Skeletal muscle satellite cell (primary cell): Measurements from ENCODE around the gene TMIE.

Source experiments
- H3K27me3 ChIP-seq: 2 replicates; pipeline ENCODE4 v1.7.0; 2013; ENCODE audit warnings: low read length; ENCODE audit not compliant: control insufficient read depth, insufficient read depth
- H3K36me3 ChIP-seq: 2 replicates; pipeline ENCODE4 v1.7.0; 2013; ENCODE audit warnings: mild to moderate bottlenecking, control low read depth, low read length; ENCODE audit not compliant: insufficient read depth
- H3K4me1 ChIP-seq: 2 replicates; pipeline ENCODE4 v1.7.0; 2013; ENCODE audit warnings: low read length; ENCODE audit not compliant: control insufficient read depth, insufficient read depth
- H3K4me2 ChIP-seq: 2 replicates; pipeline ENCODE4 v1.7.0; 2013; ENCODE audit warnings: mild to moderate bottlenecking, low read length
- H3K4me3 ChIP-seq: 2 replicates; pipeline ENCODE4 v1.7.0; 2013; ENCODE audit warnings: low read length
- H3K9ac ChIP-seq: 2 replicates; pipeline ENCODE4 v1.7.0; 2013; ENCODE audit warnings: mild to moderate bottlenecking, low read depth, low read length, moderate library complexity
- H3K9me3 ChIP-seq: replicated peaks from 2 replicates; pipeline ENCODE4 v1.7.0; 2013; ENCODE audit warnings: mild to moderate bottlenecking, control low read depth, low read length

The TMIE gene

GRCh38 chr3:46713050-46713897 lies 12.1 kb downstream of the TMIE start:
- Histone ChIP-seq H3K9ac (no peak overlapping the region), H3K36me3 (no peaks in the 10 kb centered on the region), H3K4me1 (no peaks in the 10 kb centered on the region)

DNA sequence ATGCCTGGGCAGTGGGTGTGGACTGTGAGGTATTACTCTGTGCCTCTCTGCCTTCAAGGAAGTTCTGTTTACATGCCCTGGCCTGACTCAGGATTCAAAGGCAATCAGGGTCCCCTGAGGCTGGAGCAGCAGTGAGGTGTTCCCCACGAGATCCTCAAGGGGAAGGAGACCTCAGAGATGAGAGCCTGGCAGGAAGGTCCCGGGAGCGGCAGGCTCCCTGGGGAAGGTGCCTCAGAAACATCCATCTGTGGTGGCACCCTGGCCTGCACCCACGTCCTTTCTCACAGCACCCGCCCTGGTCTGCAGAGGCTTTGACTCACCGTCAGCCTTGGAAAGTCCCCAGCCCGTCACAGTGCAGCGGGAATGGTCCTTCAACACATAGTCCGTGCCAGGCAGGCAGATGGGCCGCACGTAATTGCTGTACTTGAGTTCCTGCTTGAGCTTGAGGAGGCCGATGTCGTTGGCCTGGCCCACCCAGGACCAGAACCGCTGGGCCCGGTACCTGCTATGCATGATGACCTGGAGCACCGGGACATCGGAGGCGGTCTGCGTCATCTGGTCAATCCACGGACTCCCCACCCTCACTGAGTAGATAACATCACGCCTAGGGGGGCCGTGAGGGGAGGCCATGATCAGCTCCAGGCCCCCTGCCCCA lies 12.8 kb downstream of the TMIE start:
- Histone ChIP-seq H3K4me2 (no peak overlapping the region), H3K4me3 (no peak overlapping the region), H3K27me3 (peaks cover 39% of the 10 kb centered on the region), H3K9me3 (no peaks in the 10 kb centered on the region), H3K4me1 (no peaks in the 10 kb centered on the region), H3K9ac (no peak overlapping the region), H3K36me3 (no peaks in the 10 kb centered on the region)

More at GRCh38 chr3:46713050-46713897, 12.1 kb downstream of the TMIE start:
- Histone ChIP-seq H3K9me3 (no peaks in the 10 kb centered on the region), H3K27me3 (peaks cover 33% of the 10 kb centered on the region), H3K4me2 (no peak overlapping the region), H3K4me3 (no peak overlapping the region)

DNA sequence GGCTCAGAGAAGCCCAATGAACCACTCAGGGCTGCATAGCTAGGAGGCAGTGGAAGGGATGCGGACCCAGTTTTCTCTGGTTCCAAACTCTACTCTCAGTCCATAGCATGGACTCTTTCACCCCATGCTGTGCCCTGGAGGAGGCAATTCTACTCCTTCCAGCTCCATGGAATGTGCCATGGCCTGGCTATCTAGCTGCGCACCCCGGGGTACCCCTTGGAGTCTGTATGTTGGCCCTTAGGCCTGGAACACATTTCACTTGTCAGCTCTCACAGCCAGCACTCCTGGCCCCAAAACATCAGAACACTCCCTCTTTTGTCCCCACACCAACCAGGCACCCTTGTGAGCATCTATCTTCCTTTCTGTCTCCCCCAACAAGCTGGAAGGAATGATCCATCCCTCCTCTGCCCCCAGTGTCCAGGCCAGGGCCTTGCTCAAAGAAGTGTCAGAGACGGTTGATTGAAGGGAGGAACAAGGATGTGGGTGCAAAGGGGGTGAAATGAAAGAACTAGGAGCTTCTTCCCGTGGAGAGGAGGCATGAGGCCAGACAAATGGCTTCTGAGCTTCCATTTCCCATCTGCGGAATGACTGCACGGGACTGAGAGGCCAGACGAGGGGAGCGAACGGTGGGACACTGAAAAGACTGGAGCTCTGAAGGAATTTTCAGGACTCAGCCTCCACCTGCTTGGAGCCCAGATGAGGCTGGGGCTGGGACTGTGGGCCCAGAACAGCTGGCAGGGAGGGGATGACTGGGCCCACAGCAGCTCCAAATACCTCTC lies 13.7 kb downstream of the TMIE start:
- Histone ChIP-seq H3K9ac (no peak overlapping the region), H3K4me2 (no peak overlapping the region), H3K36me3 (no peaks in the 10 kb centered on the region), H3K27me3 (peaks cover 47% of the 10 kb centered on the region), H3K9me3 (no peaks in the 10 kb centered on the region), H3K4me3 (no peak overlapping the region), H3K4me1 (no peaks in the 10 kb centered on the region)

DNA sequence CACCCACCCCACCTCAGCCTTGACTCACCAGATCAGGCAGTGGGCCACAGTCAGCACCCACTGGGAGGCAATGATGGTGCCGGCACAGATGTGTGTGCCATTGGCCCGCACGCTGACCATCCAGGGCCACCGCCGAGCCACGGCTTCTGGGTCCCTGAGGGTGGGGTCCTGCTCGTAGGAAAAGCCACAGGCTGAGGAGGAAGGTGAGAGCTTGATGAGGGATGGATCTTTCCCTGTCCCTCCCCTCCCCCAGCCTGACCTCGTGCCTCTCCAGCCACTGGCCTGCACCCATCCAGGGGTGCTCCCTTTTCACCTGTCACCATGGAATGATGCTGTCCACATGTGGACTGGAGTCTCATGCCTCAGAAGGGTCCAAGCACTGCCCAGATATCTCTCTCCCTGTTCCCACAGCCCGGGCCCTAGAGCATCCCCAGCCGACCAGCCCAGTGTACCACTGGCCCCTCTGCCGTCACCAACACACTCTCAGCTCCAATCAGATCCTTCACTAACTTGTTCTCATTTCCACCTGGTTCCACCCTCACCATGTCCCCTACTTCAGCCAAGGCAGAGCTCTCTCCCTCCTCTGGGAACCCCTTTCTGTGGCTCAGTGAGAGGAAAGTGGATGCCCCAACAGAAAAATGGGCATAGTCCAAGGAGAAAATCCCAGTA lies 14.4 kb downstream of the TMIE start:
- no peak overlapping the region for H3K4me2 ChIP-seq
- H3K9me3 ChIP-seq: no peaks in the 10 kb centered on the region
- no peaks in the 10 kb centered on the region for H3K36me3 ChIP-seq
- peaks cover 50% of the 10 kb centered on the region for H3K27me3 ChIP-seq
- H3K4me1 ChIP-seq: no peaks in the 10 kb centered on the region
- H3K9ac ChIP-seq: no peak overlapping the region
- H3K4me3 ChIP-seq: no peak overlapping the region

DNA sequence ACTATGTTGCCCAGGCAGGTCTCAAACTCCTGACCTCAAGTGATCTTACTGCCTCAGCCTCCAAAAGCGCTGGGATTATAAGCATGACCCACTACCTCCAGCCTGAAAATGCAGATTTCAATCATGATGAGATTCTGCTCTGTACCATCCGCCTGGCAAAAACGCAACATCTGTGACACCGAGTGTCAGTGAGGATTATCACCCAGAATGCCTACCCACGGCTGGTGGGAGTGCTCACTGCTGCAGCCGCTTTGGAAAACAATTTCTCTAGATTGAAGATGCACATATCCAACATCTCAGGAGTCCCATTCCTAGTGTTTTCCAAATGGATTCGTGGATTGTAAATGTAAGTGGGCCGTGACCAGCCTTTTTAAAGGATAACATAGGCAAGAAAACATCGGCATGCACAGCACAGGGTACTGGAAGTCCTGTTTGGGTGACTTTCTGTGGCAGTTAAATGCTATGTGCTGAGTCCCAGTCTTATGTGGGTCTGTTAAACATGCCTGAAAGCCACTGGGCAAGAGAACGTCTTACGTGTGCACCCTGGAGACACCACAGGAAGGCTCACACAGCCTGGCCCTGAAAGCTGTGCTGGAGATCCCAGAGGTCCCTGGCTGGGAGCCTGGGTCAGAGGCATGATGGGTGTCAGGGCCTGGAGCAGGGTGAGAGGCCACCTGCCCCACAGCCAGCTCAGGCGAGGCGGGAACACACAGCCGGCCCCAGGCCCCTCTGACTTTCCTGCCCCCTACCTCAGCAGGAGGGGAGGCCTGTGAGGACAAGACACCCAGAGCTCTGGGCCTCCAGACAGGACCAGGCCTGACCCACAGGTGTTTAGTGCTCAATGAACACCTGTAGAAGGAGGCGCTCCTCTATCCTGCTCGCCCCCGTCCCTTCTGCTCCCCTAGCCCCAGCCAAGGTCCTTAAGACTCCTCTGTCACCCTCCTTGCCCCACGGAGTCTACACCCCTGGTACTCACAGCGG lies 15.6 kb downstream of the TMIE start:
- no peaks in the 10 kb centered on the region for H3K9me3 ChIP-seq
- H3K9ac ChIP-seq: no peak overlapping the region
- peaks cover 52% of the 10 kb centered on the region for H3K27me3 ChIP-seq
- no peaks in the 10 kb centered on the region for H3K36me3 ChIP-seq
- H3K4me1 ChIP-seq: no peaks in the 10 kb centered on the region
- H3K4me2 ChIP-seq: no peak overlapping the region
- no peak overlapping the region for H3K4me3 ChIP-seq

DNA sequence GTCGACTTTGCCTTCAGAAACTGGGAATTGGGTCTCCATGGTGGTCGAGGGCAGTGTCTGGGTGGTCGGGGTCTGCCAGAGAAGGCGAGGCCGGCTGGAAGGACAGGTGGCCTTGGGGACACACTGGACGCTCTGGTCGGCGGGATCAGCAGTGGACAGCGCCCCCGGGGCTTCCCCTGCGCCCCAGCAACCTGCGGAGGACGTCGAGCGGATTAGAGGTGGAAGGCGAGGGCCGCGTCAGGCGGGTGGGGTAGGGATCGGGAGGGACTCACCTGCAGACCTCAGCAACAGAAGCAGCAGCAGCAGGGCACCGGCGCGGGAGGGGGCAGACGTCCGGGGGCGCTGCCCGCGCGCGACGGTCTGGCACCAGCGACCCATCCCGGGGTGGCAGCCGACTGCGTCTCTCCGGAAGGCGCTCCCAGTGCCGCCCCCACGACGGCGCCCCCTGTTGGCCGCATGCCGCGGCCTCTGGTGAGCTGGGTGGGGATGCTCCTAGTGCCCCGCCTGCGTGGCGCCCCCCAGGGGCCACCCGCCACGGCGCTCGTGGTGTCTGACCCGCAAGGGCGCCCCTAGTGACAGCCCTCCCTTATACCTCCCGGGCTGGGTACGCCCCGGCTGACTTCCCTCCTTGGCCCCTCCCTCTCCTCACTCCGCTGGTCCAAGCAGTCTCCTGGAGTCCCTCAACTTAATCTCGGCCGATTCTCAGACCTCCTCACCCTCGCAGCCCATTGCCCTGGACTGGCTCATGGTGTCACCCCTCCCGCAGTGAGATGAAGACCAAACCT lies 16.4 kb downstream of the TMIE start, which contains the start of gene PRSS50:
TSS of gene PRSS50 (minus strand) at position 423 of the 785 bp plus-strand sequence. CDS start at position 378, 45 bp downstream.
- Histone ChIP-seq H3K36me3 (no peaks in the 10 kb centered on the region), H3K9me3 (no peaks in the 10 kb centered on the region), H3K4me3 (no peak within 1 kb of the TSS), H3K4me2 (no peak within 1 kb of the TSS), H3K27me3 (peaks cover 53% of the 10 kb centered on the region), H3K9ac (no peak within 1 kb of the TSS), H3K4me1 (no peaks in the 10 kb centered on the region)

- Histone ChIP-seq H3K9me3 (no peaks in the 10 kb centered on the region), H3K4me3 (no peak overlapping the region), H3K27me3 (peaks cover 41% of the 10 kb centered on the region), H3K9ac (no peak overlapping the region), H3K4me2 (no peak overlapping the region), H3K4me1 (no peaks in the 10 kb centered on the region), H3K36me3 (no peaks in the 10 kb centered on the region)
These were observed 17.9 kb downstream of the TMIE start for GRCh38 chr3:46719044-46719565.

DNA sequence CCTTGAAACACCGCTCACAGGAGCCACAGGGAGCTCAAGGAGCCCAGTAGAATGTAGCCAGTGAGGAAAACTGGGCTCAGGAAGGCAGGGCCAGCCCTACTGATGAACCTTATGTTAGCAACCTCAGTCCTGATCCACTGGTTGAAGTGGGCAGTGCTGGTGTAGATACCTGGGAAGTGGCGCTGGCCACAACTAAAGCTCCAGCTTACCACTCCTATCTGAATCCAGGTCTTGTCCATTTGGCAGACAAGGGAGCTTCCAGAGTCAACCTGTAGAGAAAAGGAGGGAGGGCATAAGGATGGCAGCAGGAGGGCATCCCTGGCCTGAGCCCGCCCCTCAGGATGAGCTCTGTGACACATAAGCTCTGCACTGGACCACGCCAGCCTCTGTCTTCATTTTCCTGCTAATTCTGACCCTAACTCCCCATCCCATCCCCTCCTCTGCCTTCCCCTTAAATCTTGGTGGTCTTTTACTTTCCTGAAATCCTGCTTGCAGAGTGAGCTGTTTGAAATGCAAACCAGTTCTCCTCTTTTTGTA lies 18.6 kb downstream of the TMIE start:
- H3K9ac ChIP-seq: no peak overlapping the region
- H3K4me1 ChIP-seq: no peaks in the 10 kb centered on the region
- H3K9me3 ChIP-seq: no peaks in the 10 kb centered on the region
- H3K27me3 ChIP-seq: peaks cover 38% of the 10 kb centered on the region
- no peak overlapping the region for H3K4me3 ChIP-seq
- H3K4me2 ChIP-seq: no peak overlapping the region
- no peaks in the 10 kb centered on the region for H3K36me3 ChIP-seq

DNA sequence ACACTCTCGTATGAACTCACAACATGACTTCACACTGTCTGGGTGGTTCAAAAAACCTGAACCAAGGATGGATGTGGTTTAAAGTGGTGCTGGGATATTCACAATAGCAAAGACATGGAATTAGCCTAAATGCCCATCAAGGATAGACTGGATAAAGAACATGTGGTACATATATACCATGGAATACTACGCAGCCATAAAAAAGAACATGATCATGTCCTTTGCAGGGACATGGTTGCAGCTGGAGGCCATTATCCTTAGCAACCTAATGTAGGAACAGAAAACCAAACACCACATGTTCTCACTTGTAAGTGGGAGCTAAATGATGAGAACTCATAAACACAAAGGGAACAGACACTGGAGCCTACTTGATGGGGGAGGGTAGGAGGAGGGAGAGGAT lies 19.8 kb downstream of the TMIE start:
- H3K4me1 ChIP-seq: peaks cover 8% of the 10 kb centered on the region
- no peaks in the 10 kb centered on the region for H3K9me3 ChIP-seq
- H3K36me3 ChIP-seq: no peaks in the 10 kb centered on the region
- H3K27me3 ChIP-seq: peaks cover 37% of the 10 kb centered on the region
- no peak overlapping the region for H3K9ac ChIP-seq
- H3K4me3 ChIP-seq: no peak overlapping the region
- no peak overlapping the region for H3K4me2 ChIP-seq
